Measurements from ENCODE around the gene CFAP65. TPM values are rescaled to one million over a fixed set of nuclear protein-coding genes. Genes with fewer than 3 reads are reported as not detected.
A peak's percentile ranks its signal among the peaks of the same experiment; 100 is the strongest.

CFAP65 gene
- total RNA-seq, 6 experiments from 2014 or later = not detected

- Histone ChIP-seq H3K27ac (no peak overlapping the region), H3K4me1 (peaks cover 0 to 10% (median 0%) of the 10 kb centered on the region in 4 donors), H3K9me3 (no peaks in the 10 kb centered on the region), H3K27me3 (no peaks in the 10 kb centered on the region), H3K36me3 (no peaks in the 10 kb centered on the region), H3K4me3 (no peak overlapping the region)
- ATAC-seq (peak; percentile 29 to 68 (median 64)), DNase-seq (no peak)
- whole genome bisulfite sequencing (ENCODE audit: insufficient coverage, low coverage, low lambda C conversion rate, missing lambda C conversion rate) = 32% methylated on average over 3 of the region's 4 CpGs
- intact Hi-C loops (cut with DNase I) = no loop called here
- TF ChIP-seq POLR2A (IDR thresholded peaks at IDR 0.05) = no peak
- TF ChIP-seq, protein P1, sequence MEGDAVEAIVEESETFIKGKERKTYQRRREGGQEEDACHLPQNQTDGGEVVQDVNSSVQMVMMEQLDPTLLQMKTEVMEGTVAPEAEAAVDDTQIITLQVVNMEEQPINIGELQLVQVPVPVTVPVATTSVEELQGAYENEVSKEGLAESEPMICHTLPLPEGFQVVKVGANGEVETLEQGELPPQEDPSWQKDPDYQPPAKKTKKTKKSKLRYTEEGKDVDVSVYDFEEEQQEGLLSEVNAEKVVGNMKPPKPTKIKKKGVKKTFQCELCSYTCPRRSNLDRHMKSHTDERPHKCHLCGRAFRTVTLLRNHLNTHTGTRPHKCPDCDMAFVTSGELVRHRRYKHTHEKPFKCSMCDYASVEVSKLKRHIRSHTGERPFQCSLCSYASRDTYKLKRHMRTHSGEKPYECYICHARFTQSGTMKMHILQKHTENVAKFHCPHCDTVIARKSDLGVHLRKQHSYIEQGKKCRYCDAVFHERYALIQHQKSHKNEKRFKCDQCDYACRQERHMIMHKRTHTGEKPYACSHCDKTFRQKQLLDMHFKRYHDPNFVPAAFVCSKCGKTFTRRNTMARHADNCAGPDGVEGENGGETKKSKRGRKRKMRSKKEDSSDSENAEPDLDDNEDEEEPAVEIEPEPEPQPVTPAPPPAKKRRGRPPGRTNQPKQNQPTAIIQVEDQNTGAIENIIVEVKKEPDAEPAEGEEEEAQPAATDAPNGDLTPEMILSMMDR (IDR thresholded peaks at IDR 0.05) = no peak
These were observed 841 bp upstream of the CFAP65 start for GRCh38 chr2:219042157-219042556.

DNA sequence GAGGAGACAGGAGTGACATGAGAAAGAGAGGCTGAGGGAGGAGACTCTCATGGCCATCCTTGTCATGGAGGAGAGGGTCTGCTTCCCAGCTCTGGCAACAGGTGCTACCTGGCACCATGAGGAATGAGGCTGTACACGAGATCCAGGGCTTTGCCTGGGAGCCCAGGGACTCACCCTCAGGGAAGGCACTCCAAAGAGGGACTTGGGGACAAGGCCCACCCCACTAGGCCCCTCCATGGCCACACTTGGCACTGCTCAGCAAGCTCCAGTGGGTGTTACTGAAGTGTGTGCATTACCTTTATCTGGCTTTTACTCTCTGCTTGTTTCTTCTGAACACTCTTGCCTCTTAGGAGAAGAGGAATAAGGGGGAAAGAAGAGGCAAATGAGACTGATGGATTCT lies 2.7 kb downstream of the CFAP65 start:
- Histone ChIP-seq H3K9me3 (no peaks in the 10 kb centered on the region), H3K4me3 (no peak overlapping the region), H3K36me3 (no peaks in the 10 kb centered on the region), H3K4me1 (peaks cover 0 to 10% (median 0%) of the 10 kb centered on the region in 4 donors), H3K27ac (no peak overlapping the region), H3K27me3 (no peaks in the 10 kb centered on the region)
- ATAC-seq = no peak
- DNase-seq = no peak
- WGBS (ENCODE audit: insufficient coverage, low coverage, low lambda C conversion rate, missing lambda C conversion rate) = 0% methylated on average over 1 of the region's 1 CpG
- no peak for TF ChIP-seq POLR2A (IDR thresholded peaks at IDR 0.05)
- TF ChIP-seq, protein P1 (IDR thresholded peaks at IDR 0.05) = no peak
- intact Hi-C loops (cut with DNase I) = no loop called here

- WGBS (ENCODE audit: insufficient coverage, low coverage, low lambda C conversion rate, missing lambda C conversion rate) = 43% methylated on average over 4 of the region's 8 CpGs
- DNase-seq (no peak), ATAC-seq (peak in 1 of 4 donors; percentile 11)
- Histone ChIP-seq H3K9me3 (no peaks in the 10 kb centered on the region), H3K4me1 (peaks cover 0 to 10% (median 0%) of the 10 kb centered on the region in 4 donors), H3K27me3 (no peaks in the 10 kb centered on the region), H3K4me3 (no peak overlapping the region), H3K36me3 (no peaks in the 10 kb centered on the region), H3K27ac (no peak overlapping the region)
- intact Hi-C loops (cut with DNase I) = no loop called here
- TF ChIP-seq POLR2A (IDR thresholded peaks at IDR 0.05) = no peak
- TF ChIP-seq, protein P1 (IDR thresholded peaks at IDR 0.05) = no peak
These were observed 3.4 kb downstream of the CFAP65 start for GRCh38 chr2:219037783-219038499.

- no peak overlapping the region for H3K27ac ChIP-seq
- no peaks in the 10 kb centered on the region for H3K27me3 ChIP-seq
- intact Hi-C loops (cut with DNase I) = no loop called here
- no peak overlapping the region for H3K4me3 ChIP-seq
- ATAC-seq (no peak), DNase-seq (no peak)
- H3K36me3 ChIP-seq = no peaks in the 10 kb centered on the region
- 91% methylated on average over 2 of the region's 2 CpGs for WGBS (ENCODE audit: insufficient coverage, low coverage, low lambda C conversion rate, missing lambda C conversion rate)
- no peaks in the 10 kb centered on the region for H3K9me3 ChIP-seq
- H3K4me1 ChIP-seq = no peaks in the 10 kb centered on the region
- TF ChIP-seq, protein P1 (IDR thresholded peaks at IDR 0.05) = no peak
These were observed 5.4 kb downstream of the CFAP65 start for GRCh38 chr2:219035942-219036341.

Measured in right lobe of liver (tissue), 6 donors.